Glomerular visceral epithelial cell (primary cell): ENCODE measurements around the gene TGFB1I1.
"Not testable (repeated sequence)": the region's sequence is repeated elsewhere in the genome, so short reads cannot be mapped to it uniquely, and the experiment has no call there.

Source experiments
- DNase-seq: peaks from one replicate; pipeline ENCODE4 v3.0.0-alpha.2; 2016; ENCODE audit errors: extremely low spot score

The TGFB1I1 gene

DNA sequence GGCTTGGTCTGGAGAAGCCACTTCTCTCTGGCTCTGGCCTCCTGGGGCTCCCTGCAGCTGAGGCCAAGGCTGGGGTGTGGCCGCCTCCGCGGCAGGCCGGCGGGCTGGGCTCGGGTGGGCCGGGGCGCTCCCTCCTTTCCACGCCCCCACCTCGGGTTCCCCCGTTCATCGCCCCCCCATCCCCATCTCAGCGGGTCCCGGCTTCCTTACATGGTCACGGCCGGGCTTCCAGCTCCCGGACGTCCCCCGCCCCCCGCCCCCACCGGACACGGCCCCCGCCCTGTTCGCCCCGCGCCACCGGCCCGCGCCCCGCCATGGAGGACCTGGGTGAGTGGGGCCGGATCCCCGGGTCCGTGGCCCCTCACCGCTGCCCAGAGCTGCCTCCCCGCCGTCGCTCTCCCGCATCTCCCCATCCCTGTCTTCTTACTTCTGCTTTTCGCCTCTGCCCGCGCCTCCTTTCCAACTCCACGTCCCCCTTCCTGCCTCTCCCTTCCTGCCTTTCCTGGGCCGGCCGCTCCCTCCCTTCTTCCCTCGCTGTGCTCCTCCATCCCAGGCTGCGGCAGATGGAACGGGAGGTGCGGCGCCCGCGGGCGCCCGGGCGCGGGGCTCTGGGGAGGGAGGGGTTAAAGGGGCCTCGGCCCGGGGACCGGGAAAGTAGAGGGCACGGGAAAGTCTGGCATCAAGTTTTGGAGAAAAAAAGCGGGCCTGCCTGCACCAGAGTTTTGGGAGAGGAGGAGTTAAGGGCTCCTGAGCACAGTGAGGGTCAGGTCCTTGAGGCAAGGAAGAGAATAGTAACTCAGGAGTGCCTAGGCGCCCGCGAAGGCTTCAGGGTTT lies at the start of gene TGFB1I1:
TGFB1I1 (plus strand) TSS at position 278 of the 834 bp plus-strand sequence; CDS start at position 315, 37 bp downstream.
- peak; percentile 85 for DNase-seq

GRCh38 chr16:31423241-31423640 lies 48.7 kb upstream of the TGFB1I1 start:
- DNase-seq = no peak

GRCh38 chr16:31423801-31424200 lies 48.2 kb upstream of the TGFB1I1 start:
- DNase-seq = no peak

GRCh38 chr16:31427441-31428278 lies 44.3 kb upstream of the TGFB1I1 start:
- peak; percentile 8 for DNase-seq

DNA sequence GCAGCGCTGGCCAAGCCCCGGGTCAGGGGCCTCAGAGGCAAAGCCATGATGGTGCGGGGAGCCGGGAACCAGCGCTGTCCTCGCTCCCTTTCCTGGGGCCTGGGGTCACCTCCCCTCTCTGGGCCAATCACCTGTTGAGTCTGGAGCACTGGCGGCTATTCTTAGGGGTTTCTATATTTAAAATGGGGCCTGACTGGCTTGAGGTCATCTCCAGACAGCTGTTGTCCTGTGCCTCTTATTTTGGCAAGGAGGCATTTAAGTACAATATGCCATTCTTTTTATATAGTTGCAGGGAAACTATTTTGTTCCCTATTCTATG lies 43.7 kb upstream of the TGFB1I1 start, which contains the start of gene COX6A2:
COX6A2 (minus strand) TSS at position 82 of the 319 bp plus-strand sequence; CDS start at position 47, 35 bp downstream.
- no peak for DNase-seq

- no peak for DNase-seq
Observed at GRCh38 chr16:31428638-31429247, 43.2 kb upstream of the TGFB1I1 start.

- no peak for DNase-seq
Observed at GRCh38 chr16:31429314-31429713, 42.6 kb upstream of the TGFB1I1 start.

DNA sequence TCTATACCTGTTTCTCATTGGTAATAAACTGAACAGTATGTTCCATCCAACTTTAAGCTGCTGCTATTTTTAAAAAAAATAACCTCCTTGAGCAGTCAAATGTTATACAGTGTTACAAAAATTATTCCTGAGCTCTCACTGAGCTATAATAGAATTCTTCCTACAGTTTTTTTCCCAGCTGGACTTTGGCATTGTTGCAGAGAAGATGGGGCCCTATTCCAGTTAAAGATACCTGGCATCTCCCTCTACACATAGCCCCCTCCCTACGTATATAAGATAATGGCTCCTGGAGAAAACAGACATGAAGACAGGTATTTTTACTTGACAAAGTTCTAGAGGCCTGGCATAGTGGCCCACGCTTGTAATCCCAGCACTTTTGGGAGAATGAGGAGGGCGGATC lies 42.2 kb upstream of the TGFB1I1 start:
- DNase-seq = no peak

DNA sequence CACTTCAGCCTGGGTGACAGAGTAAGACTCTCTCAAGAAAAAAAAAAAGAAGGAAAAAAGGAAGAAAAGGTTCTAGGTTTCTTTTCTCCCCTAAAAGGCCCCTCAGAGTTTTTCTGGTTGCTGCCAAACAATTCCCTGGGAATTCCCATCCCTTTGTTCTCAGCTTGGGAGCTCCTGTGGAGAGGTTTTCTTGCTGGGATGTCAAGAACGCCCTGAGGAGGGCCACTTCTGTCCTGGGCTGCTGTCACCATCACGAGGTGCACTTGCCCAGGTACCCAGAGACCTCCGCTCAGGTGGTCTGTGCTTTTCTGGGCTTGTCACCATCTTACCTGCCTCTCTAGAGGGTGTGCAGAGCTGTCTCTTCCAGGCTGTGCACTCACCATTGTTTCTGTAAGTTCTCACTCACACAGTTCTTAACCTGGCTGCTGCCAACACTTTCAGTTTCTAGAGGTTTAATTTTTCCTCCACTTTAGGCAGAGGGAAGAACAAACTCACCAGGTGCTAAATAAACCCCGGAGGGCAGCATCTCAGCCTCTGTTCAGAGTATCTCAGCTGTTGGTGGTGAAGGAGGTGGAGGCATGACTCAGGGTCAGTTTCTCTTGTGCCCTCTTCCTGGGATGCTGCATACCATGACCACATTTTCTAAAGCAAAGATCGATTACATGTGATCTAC lies 41.4 kb upstream of the TGFB1I1 start:
- no peak for DNase-seq

DNA sequence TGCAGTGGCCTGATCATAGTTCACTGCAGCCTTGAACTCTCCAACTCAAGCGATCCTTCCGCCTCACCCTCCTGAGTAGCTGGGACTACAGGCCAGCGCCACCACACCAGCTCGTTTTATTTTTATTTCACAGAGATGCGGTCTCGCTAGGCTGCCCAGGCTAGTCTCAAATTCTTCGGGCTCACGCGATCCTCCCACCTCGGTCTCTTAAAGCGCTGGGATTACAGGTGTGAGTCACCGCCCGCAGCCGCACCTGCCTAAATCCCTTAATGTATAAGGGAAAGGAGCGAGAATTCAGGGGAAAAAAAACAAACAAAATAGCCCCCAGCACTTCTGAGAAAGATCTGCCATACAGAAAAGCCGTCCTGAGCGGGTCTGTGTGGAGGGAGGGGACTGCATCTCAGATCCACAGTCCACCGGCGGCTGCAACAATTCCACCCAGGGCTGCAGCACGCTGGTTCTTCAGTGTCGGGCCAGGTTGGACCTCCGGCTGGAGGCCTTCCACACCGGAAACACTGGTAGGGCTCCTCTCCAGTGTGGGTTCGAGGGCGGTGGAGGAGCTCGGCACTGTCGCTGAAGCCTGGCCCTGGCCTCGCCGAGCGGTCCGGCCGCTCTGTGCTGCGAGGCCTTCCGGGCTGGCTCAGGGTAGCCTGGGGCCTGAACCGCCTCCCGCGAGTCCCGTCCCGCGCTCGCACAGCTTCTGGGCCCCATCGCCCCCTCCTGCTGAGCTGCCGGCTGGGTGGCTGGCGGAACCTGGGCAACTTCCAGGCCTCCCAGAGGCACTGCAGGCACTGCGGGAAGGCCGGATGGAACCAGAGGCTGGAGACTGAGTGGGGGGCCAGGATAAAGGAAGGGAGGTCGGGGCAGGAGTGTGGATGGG lies 36.4 kb upstream of the TGFB1I1 start:
- DNase-seq = no peak

DNA sequence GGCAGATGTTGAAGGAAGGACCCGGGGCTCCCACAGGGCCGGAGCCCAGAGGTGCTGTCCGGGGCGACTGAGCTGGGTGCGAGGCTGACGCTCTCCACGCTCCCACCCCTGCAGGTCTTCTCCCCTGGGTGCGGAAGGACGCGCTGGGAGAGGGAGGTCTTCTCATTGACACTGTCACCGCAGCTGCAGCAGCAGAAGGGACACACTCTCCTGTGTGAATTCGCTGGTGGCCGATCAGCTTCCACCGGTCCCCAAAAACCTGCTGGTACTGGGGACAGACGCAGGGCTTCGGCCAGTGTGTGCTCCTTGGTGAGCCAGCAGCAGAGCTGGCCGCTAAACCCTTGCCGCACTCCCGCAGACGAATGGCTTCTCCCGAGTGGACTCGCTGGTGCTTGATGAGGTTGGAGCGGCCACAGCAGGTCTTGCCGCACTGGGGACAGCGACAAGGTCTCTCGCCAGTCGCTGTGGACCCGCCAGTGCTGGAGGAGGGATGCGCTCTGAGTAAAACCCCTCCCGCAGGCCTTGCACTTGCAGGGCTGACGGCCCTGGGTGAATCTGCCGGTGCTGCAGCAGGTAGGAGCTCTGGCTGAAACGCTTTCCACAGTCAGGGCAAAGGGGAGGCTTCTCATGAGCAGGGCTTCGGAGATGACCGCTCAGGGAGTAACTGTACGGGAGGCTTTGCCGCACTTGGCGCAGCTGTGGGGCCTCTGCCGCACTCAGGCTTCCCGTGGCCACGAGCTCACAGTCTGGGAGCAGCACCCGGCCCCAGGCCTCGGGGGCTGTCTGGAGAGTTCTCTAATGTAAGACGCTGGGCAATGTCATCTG lies 35.5 kb upstream of the TGFB1I1 start:
- DNase-seq = no peak

DNA sequence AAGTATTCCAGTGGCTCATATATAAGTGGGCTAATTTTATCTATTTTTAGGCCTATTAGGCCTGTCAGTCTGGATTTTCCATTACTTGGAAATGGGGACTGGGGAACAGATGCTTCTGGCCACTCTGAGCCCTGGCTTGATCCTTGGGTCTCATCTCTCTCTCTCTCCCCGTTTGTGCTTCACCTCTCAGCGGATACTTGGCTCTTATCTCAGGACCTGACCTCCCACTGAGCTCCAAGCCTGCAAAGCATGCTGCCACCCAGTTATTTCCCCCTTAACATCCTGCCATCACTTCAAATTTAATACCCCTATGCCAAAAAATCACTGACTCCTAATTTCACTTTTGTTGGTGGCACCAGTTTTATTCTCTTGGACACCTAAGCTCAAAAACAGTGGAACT lies 33.5 kb upstream of the TGFB1I1 start:
- no peak for DNase-seq

- DNase-seq = not testable (repeated sequence)
Observed at GRCh38 chr16:31439023-31439422, 32.9 kb upstream of the TGFB1I1 start.

- no peak for DNase-seq
Observed at GRCh38 chr16:31439519-31439918, 32.4 kb upstream of the TGFB1I1 start.

- DNase-seq = no peak
Observed at GRCh38 chr16:31440516-31441184, 31.3 kb upstream of the TGFB1I1 start.

- no peak for DNase-seq
Observed at GRCh38 chr16:31441956-31442355, 30.0 kb upstream of the TGFB1I1 start.

GRCh38 chr16:31445931-31446330 lies 26.0 kb upstream of the TGFB1I1 start:
- DNase-seq = not testable (repeated sequence)

DNA sequence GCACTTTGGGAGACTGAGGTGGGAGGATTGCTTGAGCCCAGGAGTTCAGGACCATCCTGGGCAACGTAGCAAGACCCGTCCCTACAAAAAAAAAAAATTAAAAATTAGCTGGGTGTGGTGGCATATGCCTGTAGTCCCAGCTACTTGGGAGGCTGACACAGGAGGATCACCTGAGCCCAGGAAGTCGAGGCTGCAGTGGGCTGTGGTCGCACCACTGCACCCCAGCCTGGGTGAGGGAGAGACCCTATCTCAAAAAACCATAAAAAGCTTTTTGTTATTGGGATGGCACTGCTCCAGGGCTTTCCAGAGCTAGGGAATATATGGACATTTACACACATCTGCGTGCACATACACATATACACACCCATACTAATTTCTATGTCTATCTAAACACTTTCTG lies 20.8 kb upstream of the TGFB1I1 start:
- no peak for DNase-seq

DNA sequence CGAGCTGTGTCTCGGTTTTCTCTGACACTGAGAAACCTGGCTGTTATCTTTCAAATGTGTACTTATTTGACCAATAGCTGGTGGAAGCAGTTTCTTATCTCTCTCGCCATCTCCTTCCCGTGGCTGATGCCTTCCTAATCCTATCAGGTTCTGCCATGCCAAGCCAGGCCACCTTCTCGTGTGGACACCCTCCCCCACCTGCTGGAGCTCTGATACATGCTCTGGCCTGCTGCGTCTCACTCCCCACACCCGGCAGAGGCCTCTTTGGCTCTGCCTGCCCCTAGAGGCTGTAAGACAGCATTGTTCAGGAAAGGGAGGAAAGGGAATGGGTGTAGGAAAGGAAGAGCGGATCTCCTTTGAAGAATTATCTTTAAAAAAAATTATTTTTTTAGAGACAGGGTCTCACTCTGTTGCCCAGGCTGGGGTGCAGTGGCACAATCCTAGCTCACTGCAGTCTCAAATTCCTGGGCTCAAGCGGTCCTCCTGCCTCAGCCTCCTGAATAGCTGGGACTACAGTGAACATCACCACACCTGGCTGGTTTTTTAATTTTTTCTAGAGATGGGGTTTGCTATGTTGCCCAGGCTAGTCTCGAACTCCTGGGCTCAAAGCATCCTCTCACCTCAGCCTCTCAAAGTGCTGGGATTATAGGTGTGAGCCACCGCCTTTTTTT lies 20.1 kb upstream of the TGFB1I1 start:
- DNase-seq = peak; percentile 67
